GM18517 (cell line): ENCODE measurements around the gene NT5C3A.
"Not testable (repeated sequence)": the region's sequence is repeated elsewhere in the genome, so short reads cannot be mapped to it uniquely, and the experiment has no call there.

ENCODE experiments used
- ATAC-seq: cut with Tn5 transposase; IDR thresholded peaks from one replicate; pipeline ENCODE4 v1.9.1; 2021; ENCODE audit warnings: mild to moderate bottlenecking, moderate library complexity; ENCODE audit not compliant: unreplicated experiment

NT5C3A gene

DNA sequence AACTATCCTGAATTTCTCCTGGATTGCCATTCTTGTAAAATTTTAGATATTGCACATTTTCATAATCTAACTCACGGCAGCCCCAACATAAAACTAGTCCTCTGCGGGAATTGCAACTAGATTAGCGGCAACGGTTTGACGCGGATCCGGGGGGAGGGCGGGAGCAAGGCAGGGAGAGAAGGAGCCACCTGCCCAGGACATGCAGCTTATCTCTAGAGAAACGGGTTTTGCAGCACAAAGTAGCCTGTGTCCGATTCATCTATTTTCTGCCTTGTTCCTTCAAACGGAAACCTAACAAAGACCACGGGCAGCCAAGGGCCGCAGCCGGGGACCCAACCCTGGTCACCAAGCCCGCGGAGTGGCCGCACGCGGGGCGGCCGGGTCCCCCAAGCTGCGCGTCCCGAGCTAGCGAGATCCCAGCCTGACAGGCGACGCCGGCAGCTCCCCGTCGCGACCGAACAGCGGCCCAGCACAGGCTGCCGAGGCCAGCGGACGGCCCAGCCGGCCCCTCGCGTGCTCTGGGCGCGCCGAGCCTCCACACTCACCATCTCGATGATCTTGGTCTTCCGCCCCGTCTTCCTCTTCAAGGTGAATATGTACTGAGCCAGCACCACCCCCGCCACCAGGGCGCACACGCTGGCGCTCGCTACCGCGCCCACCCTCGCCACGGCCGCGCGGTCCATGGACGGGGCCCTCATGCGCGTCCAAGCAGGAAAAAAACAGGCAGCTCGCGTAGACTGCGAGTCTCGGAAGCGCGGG is at the start of gene NT5C3A:
TSS of gene NT5C3A (minus strand) at position 754 of the 759 bp plus-strand sequence. CDS start at position 683, 71 bp downstream.
- peak; percentile 54 for ATAC-seq

DNA sequence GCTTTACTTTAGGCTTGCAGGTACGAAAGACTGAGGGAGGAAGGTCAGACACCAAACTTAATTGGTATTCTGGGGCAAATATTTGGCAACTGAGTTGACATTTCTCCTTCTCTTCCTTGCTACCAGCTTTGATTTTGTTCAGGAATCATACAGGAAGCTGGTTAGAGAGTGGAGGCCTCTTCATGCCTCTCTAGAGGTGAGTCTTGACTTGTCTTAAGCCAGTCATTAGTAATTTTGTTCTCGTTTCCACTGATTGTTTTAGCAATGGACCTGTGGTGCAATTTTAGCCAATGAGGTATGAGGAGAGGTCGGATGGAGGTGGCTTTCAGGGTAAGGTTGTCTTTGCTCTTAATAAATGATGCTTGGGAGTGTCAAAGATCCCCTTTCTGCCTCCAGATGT is 49.0 kb upstream of the NT5C3A start:
- no peak for ATAC-seq

DNA sequence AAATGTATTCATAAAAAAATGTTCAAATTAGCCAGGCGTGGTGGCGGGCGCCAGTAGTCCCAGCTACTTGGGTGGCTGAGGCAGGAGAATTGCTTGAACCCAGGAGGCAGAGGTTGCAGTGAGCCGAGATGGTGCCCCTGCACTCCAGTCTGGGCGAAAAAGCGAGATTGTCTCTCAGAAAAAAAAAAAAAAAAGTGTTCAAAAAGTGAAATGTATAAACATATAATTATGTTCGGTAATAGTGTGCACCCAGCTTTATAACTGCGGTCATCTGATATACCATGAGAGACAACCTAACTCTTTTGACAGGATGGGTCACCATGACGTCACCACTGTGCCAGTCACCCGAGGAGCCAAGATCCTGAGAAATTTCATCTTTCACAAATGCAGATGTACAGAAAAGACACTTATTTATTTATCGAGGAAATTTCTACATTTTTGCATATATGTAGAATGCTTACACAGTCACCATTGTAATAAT is 47.2 kb upstream of the NT5C3A start:
- no peak for ATAC-seq

DNA sequence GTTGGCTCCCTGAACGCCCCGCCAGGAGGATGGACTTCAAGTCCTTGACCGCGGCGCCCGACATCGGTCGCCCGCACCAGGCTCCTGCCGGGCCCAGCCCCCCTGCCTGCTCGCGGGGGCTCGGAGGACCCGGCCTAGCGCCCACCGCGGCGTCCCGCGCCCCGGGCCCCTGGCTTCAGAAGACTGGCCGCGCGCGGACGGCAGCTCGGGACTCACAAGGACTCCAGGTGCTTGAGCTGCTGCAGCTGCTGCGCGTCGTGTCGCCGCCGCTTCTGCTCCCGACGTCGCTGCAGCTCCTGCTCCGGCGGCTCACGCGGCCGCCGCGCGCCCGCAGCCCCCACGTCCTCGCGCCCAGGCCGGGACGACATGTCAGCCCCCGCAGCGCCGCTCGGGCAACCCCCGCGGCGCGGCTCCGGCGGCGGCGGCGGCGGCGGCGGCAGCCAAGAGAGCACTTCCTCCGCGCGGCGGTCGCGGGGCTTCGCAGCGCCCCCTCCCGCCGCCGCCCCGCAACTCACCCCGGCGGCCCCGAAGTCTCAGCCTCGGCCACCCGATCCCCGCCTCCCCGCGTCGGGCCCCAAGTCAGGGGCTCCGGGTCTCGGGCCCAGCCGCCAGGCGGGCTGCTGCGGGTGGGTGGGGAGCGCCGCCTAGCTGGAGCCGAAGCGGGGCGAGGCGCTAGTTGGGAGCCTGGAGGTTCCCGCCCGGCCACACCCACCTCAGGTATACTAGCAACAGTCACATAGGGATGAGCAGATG is 46.6 kb upstream of the NT5C3A start, which contains the start of gene RP9:
TSS of gene RP9 (minus strand) at position 400 of the 753 bp plus-strand sequence. CDS start at position 368, 32 bp downstream.
- ATAC-seq: peak; percentile 78

DNA sequence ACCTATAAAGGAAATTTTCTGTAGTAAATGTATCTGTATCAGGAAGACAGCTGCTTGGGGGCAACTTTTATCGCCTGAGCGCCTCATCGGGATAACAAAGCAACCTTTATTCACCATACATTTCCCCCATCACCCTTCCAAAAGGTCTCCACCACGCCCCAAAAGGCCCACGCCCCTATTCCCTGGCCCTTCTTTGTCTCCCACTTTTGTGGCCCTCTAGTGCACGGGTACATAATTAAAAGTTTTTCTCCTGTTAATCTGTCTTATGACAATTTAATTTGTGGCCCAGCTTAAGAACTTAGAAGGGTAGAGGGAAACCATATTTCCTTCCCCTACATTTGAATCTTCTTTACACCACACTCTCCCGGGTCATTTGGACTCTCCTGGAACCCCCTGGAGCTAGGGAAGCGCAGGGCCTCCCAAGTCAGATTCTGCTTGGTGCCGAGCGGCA is 46.0 kb upstream of the NT5C3A start:
- peak; percentile 1 for ATAC-seq

DNA sequence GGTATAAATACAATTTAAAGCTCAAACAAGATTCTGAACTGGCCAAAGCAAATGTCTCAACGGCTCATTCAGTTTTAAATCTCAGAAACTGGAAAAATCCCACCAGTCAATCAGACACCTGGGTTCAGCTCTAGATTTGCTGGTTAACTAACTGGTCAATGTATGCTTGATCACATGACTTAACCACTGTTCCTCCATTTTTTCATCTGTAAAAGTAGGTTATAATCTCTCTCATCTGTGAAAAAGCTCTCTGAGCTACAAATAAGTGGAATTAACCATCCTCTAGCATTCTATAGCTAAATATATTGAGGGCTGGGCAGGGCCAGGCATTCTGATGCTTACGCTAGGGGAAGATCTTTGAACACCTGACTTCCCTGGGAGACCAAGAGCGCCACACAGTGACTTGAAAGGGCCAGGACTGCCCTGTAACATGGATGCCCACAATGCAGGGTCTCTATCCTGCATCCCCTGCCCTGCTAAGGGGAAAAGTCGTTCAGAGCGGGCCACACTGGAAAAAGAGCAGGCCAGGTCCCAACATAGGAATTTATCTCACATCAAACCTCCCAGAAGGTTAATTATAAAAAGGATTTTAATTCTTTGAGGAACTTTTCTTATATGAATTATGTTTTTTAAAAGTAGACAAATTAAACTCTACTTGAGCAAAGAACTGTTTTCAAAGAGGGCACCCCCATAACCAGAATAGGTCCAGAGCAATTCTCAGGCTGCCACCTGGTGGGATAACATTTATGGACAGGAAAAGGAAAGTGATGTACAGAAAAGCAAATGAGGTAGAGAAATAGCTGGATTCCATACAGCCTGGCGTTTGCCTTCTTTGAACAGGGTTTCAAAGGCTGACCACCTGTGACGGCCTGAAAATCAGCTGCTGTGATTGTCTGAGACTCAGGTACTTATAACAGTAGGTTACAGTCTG is 44.8 kb upstream of the NT5C3A start:
- ATAC-seq: peak; percentile 57

DNA sequence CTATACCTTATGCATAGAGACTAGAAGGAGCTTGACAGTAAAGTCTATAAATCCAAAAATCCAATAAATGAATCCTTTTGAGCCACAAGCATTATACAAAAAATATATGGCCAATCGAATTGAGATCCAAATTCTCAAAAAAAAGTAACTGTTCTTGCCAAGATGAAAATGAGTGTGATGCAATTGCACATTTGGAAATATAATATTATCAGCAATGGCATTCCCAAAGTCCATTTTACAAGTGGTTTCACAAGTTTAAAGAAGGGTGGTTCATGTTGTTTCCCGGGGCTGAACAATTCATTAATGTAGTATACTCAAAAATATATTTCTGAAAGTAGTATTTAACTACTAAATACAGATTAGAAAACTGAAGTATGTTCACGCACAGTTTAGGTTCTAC is 39.3 kb upstream of the NT5C3A start:
- ATAC-seq: no peak

DNA sequence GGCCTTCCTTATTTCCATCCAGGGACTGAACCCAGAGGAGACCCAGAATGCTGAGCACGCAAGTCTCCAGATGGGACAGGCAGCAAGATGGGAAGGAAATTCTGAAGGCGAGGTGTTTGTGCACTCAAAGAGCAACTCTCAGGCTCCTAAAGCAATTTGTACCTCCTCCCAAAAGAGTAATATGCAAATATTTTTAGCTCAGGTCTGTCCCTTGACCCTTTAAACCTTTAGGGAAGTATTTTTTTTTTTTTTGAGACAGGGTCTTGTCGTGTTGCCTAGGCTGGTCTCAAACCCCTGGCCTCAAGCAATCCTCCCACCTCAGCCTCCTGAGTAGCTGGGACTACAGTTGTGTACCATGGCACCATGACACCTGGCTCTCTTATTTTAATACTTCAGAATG is 38.2 kb upstream of the NT5C3A start:
- ATAC-seq: no peak

DNA sequence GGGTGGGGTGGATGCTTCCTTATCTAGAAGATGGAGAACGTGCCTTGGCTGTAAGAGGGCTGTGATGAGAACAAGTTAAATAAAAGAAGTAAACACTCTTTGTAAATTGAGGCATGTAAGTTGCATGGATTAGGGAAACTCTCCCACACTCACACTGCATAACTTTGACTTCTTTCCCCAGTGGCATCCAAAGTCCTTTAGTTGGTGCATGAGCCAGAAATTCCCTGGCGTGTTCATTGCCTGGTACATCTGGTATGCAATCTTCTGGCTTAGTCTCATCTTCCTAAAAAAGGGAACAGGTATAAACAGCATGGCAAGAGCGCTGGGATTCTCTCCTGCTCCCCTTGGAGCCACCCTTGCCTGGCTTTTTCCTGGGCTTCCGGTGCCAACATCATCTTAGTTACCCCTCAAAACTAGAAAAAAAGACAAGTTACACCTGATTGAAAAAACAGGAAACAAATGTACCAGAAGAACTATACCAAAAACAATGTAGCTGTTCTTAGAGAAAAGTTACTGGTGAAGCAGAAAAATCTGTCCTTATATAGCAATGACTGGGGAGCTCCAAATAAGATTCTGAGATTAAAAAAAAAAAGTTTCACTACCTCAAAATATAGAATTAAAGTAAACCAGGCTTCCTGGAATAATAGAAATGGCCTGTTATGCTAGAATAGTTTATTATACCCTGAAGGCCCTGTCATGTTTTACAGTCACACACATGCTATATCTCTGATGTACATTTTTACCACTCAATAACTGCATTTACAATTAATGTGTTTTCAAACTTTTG is 36.8 kb upstream of the NT5C3A start:
- ATAC-seq: no peak

DNA sequence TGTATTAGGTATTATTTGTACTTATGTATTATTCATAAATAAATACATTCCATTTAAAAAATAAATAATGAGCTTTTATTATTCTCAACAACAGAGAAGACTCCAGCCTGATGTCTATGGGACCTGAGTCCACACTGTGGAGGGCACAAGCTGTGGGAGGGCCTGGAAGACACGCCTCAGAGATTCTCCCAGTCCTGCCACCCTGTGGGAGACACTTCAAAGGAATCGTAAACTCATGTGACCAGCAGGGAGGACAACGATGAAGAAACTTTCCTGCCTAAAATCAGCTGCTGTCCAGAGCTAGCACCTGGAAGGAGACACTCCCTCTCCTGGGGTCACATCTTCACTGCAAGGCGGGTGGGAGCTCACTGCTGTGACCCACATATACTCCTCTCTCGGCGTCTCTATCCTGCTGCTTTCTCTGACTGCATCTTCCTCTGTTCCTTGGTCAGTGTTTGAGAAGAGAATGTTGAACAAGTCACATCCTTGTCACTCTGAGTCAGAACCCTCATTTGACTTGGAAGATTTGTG is 32.2 kb upstream of the NT5C3A start:
- not testable (repeated sequence) for ATAC-seq

DNA sequence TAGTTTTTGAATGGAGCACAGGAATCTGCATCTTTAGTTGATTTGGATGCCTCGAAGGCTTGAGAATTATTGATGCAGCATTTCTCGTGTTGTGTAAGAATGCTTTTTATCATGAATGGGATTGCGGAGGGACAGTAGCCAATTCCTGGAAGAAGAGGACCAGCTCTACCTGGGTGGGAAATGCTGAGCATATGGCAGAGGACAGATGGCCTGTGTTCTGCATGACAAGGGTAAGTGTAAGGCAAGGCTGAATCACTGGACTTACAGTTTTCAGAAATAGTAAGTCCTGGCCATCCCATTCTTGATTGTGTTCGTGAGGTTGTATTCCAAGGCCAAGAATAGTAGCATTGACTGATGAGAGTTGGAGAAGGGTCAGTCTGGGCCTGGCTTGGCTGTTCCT is 30.7 kb upstream of the NT5C3A start:
- ATAC-seq: no peak

DNA sequence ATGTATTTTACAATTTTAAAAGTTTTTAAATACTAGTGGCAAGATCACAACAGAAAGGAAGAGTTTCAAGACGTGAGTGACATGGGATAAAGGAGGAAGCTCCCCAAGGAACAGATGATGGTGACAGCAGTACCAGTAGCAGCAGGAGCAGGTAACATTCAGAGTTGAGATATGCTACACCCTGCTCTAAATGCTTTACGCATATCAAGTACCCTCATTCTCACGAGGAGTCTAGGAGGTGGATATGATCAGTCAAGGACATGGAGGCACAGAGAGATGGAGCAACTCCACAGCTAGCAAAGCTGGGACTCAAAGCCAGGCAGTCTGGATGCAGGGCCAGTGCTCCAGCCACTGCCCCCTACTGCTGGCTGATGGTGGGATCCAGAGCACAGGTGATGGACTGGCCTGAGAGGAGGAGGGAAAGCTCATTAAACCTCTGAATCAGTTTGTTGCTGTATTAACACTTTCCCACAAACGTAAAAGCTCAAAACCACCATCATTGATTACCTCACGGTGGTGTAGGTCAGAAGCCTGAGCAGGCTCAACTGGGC is 29.1 kb upstream of the NT5C3A start:
- ATAC-seq: no peak

DNA sequence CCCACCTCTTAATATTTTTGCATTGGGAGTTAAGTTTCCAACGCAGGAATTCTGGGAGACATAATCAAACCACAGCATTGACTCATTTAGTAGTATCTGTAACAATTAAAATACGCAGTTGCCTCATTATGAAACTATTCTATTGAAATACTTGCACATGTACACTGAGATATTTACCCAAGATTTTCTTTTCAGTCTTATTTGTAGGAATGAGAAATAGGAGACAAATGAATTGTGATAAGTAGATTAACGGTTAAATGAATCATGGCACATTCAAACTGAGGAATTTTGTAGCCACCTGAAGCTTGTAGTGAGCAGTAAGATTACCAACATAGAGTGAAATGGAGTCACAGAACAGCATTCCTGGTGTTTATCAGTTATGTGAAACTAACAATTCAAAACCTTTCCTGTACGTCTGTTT is 28.5 kb upstream of the NT5C3A start:
- no peak for ATAC-seq

DNA sequence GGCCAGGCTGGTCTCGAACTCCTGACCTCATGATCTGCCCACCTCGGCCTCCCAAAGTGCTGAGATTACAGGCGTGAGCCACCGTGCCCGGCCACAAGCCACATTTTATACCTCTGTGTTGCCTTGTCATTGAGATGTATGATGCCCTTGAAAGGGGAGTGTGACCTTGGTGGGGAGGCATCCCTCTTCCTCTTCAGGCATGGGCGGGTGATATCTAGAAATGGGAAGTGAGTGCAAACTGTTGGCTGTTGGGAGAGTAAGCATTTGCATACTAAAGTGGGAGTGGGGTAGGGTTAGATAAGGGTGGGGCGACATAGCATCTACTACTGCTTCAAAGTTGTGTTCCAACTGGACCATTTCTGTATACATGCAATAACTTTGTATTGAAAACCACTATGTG is 26.6 kb upstream of the NT5C3A start:
- ATAC-seq: no peak

DNA sequence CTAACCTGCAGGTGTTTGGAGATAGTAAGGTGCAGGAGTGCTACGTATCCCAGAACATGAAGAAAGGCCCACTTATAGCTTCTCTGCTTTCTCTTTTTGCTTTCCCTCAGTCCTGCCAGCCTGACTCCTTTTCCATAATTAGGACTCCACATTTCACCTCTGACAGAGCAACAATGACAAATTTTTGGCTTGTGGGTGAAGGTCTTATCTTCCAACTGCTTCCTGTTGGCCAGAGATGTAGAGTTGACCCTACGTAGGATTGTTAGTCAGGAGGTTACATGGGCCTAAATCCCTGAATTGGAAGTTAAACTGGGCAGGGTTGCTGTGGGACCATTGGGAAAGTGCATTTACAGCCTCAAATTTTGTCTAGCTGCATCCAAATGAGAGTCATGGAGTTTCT is 25.3 kb upstream of the NT5C3A start:
- no peak for ATAC-seq

DNA sequence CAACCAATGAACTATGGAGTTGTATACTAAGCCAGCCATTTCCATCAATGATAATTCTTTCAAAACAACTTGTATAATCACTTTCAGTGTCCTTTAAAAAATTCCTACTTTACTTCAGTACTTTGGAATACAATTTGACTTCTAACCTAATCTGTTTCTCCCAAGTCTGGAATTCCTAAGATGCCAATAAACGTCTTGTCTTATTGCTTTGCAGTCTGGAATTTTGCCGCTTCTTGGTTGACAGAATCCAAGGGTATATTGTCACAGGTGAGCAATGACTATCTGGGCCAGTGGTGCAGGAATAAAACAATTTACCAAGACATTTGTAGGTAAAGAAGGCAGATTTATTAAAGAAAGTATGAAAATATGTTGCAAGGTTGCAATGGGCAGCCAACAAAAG is 24.8 kb upstream of the NT5C3A start:
- ATAC-seq: no peak

DNA sequence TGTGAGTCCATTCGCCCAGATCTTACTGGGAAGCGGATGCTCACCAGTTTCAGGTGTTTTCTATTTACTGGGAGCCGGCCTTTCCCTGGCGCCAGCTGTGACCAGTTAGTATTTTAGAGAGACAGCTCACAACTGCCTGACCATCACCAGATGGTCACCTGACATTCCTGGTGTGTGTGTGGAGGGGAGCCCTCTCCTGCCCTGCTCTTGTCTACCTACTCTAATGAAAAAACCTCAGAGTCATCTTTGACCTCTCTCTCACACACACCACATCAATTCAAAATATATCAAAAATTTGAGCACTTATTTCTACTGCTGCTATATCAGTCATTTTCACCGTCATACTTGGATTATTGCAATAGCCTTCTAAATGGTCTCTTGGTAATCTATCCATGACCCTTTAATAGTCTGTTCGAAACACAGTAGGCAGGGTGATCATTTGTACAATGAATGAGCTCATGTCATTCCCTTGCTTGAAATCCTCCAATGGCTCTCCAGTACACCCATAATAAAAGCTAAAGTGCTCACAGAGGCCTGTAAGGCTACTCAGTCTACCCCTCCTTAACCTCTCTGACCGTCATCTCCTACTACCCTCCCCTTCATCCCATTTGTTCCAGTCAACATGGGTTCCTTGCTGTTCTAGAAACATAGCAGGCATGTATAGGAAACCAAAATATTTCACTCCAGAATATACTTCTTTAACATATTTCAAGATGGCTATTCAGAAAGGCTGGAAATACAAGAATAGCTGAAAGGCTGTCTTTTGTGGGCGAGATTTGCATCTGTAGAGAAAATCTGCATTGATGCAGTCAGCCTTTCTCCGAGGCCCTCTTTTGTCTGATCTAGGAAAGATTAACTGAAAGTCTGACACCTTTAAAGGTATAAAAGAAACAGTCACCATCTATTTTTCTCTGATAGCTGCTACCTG is 17.5 kb upstream of the NT5C3A start:
- ATAC-seq: no peak

DNA sequence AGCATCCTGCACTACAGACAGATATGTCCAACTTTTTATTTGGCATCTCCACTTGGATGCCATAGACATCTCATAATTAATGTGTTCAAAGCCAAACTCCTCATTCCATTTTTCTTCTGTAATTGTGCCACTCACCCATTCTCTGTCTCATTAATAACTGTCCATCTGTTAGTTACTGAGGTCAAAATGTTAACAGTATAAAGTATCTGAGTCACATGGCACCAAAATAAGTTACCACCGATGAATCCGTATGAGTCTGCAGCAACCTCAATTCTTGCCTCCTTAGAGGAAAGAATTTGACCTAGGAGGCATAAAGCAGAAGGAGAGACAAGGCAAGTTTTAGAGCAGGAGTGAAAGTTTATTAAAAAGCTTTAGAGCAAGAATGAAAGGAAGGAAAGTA is 16.5 kb upstream of the NT5C3A start:
- no peak for ATAC-seq
